ENCODE data around the gene MAGEA2B.
"Not testable (repeated sequence)": the region's sequence is repeated elsewhere in the genome, so short reads cannot be mapped to it uniquely, and the experiment has no call there.

MAGEA2B gene

GRCh38 chrX:152713815-152714787 is at the start of gene MAGEA2B:
Gene MAGEA2B (plus strand): TSS chrX:152714628. CDS start chrX:152717107, 2,479 bp downstream.
- DNase-seq, result not testable (repeated sequence)

- DNase-seq, result no peak
These were observed 40.3 kb upstream of the MAGEA2B start for GRCh38 chrX:152674135-152674534.

GRCh38 chrX:152674652-152675051 is 39.8 kb upstream of the MAGEA2B start:
- not testable (repeated sequence) for DNase-seq

- DNase-seq, result not testable (repeated sequence)
These were observed 33.4 kb upstream of the MAGEA2B start for GRCh38 chrX:152681012-152681411.

- DNase-seq, result not testable (repeated sequence)
These were observed 16.2 kb upstream of the MAGEA2B start, which contains the start of gene MAGEA3 for GRCh38 chrX:152697952-152698931. Gene MAGEA3 (plus strand): TSS chrX:152698794. CDS start chrX:152700833, 2,039 bp downstream.

GRCh38 chrX:152700390-152700789 is 14.0 kb upstream of the MAGEA2B start:
- peak; percentile 4 for DNase-seq

GRCh38 chrX:152706500-152706899 is 7.9 kb upstream of the MAGEA2B start:
- not testable (repeated sequence) for DNase-seq

- not testable (repeated sequence) for DNase-seq
These were observed 5.3 kb upstream of the MAGEA2B start, which contains the start of gene CSAG2 for GRCh38 chrX:152709173-152709572. Gene CSAG2 (minus strand): TSS chrX:152709273. CDS start chrX:152709112, 161 bp downstream.

GRCh38 chrX:152713195-152713594 is 1.2 kb upstream of the MAGEA2B start:
- not testable (repeated sequence) for DNase-seq

GRCh38 chrX:152725409-152725808 is 11.0 kb downstream of the MAGEA2B start:
- no peak for DNase-seq

- DNase-seq, result peak; percentile 53
These were observed 19.0 kb downstream of the MAGEA2B start, which contains the start of the genes CSAG1 and MAGEA12 for GRCh38 chrX:152733261-152733975. Gene CSAG1 (minus strand): TSS chrX:152733721. CDS start chrX:152732460, 1,261 bp downstream. Gene MAGEA12 (plus strand): TSS chrX:152733757. CDS start chrX:152736162, 2,405 bp downstream.

- DNase-seq, result not testable (repeated sequence)
These were observed 19.9 kb downstream of the MAGEA2B start for GRCh38 chrX:152734143-152734858.

GRCh38 chrX:152735101-152735500 is 20.7 kb downstream of the MAGEA2B start:
- no peak for DNase-seq

- no peak for DNase-seq
These were observed 21.6 kb downstream of the MAGEA2B start for GRCh38 chrX:152735860-152736511.

GRCh38 chrX:152736528-152736927 is 22.1 kb downstream of the MAGEA2B start:
- not testable (repeated sequence) for DNase-seq

GRCh38 chrX:152738560-152738959 is 24.1 kb downstream of the MAGEA2B start:
- no peak for DNase-seq

- DNase-seq, result not testable (repeated sequence)
These were observed 39.5 kb downstream of the MAGEA2B start, which contains the start of gene MAGEA2 for GRCh38 chrX:152753686-152754650. Gene MAGEA2 (minus strand): TSS chrX:152753842. CDS start chrX:152751363, 2,479 bp downstream.

GRCh38 chrX:152754871-152755270 is 40.4 kb downstream of the MAGEA2B start:
- DNase-seq, result not testable (repeated sequence)

- not testable (repeated sequence) for DNase-seq
These were observed 44.5 kb downstream of the MAGEA2B start, which contains the start of gene CSAG3 for GRCh38 chrX:152758918-152759317. Gene CSAG3 (plus strand): TSS chrX:152759218.

Measured in RPMI8226 (cell line).